ENCODE data around the gene LMO7. TPM values are rescaled to one million over a fixed set of nuclear protein-coding genes. Genes with fewer than 3 reads are reported as not detected.

Gene LMO7
- total and polyA plus RNA-seq, 2 of the 13 experiments (the other 11 are each of a cell fraction or from before 2014, with no cell fraction given): 34.0 to 121 TPM

- Histone ChIP-seq H3K4me2 (ENCODE audit: low read depth, low read length) (peak overlapping the region; percentile 92), H3K4me1 (ENCODE audit: insufficient read depth, low read length) (peaks cover 36% of the 10 kb centered on the region), H3K27ac (ENCODE audit: extremely low read length, insufficient read depth, low read length) (peak overlapping the region; percentile 24), H3K4me3 (replicated peaks in 1 of 3; ENCODE audit: insufficient read depth in 1 of 3, low read depth in 2 of 3, low read length in 3 of 3) (peak overlapping the region; percentile 63 to 85 (median 84); a peak in 5 of 6 replicates), H2AFZ (ENCODE audit: low read length) (peak overlapping the region; percentile 52), H4K20me1 (ENCODE audit: insufficient read depth, low read length) (no peaks in the 10 kb centered on the region), H3K36me3 (replicated peaks in 1 of 2; ENCODE audit: control insufficient read depth in 1 of 2, insufficient read depth in 2 of 2, low read length in 2 of 2) (no peaks in the 10 kb centered on the region), H3K27me3 (ENCODE audit: control insufficient read depth in 1 of 2, insufficient read depth in 2 of 2, low read length in 2 of 2) (no peaks in the 10 kb centered on the region; a peak in 1 of 5 replicates), H3K9ac (ENCODE audit: insufficient read depth, low read depth, low read length) (peak overlapping the region; percentile 73), H3K9me3 (ENCODE audit: low read length) (no peaks in the 10 kb centered on the region), H3K79me2 (ENCODE audit: insufficient read depth, low read length) (no peaks in the 10 kb centered on the region)
- 11% methylated on average over 15 of the region's 58 CpGs for WGBS (ENCODE audit: low lambda C conversion rate)
- intact Hi-C loops (cut with micrococcal nuclease; ENCODE audit: unreplicated experiment) (loop anchor here (5.0 kb wide), 2 partner anchors 36 to 69 kb away; no protein-coding TSS in a partner anchor), in situ Hi-C loops (cut with HindIII; ENCODE audit: extremely low pct_ligation_motif_present, low pct_unique_long_range_greater_than_20kb) (no loop called here)
- CTCF ChIA-PET (ENCODE audit: low intra/inter-chr PET ratio, low total read pairs): no interaction called here
- ATAC-seq: peak; percentile 57
- DNase-seq (ENCODE audit: low spot score): peak; percentile 18
- FAIRE-seq: no peak
- POLR2A ChIA-PET: no interaction called here
- no TSS peak for BruUV-seq (replicated peaks)
- TF ChIP-seq DNMT3B (CRISPR knock-in tag; conservative IDR thresholded peaks at IDR 0.05) (0 out of 2 replicates have a peak, but pooled peaks have one; percentile 59), MTF2 (CRISPR knock-in tag; IDR thresholded peaks at IDR 0.05; ENCODE audit: borderline replicate concordance) (0 out of 2 replicates have a peak, but pooled peaks have one; percentile 23), ZNF30 (CRISPR knock-in tag; IDR thresholded peaks at IDR 0.05) (no peak), KDM2A (CRISPR knock-in tag; IDR thresholded peaks at IDR 0.05; ENCODE audit: borderline replicate concordance, low read depth) (peak; percentile 81), ZNF569 (CRISPR knock-in tag; IDR thresholded peaks at IDR 0.05; ENCODE audit: borderline replicate concordance) (no peak), ZNF33B (CRISPR knock-in tag; IDR thresholded peaks at IDR 0.05) (0 out of 2 replicates have a peak, but pooled peaks have one; percentile 47), PHF21A (CRISPR knock-in tag; IDR thresholded peaks at IDR 0.05) (no peak), HOXA7 (CRISPR knock-in tag; IDR thresholded peaks at IDR 0.05) (no peak), ZNF274 (CRISPR knock-in tag; IDR thresholded peaks at IDR 0.05) (0 out of 2 replicates have a peak, but pooled peaks have one; percentile 60), AGO2 (optimal IDR thresholded peaks at IDR 0.05; ENCODE audit: low read depth, low read length) (peak; percentile 24), TSC22D2 (CRISPR knock-in tag; IDR thresholded peaks at IDR 0.05; ENCODE audit: borderline replicate concordance) (no peak), STAG1 (CRISPR knock-in tag; IDR thresholded peaks at IDR 0.05) (no peak), LBX2 (CRISPR knock-in tag; IDR thresholded peaks at IDR 0.05; ENCODE audit: borderline replicate concordance) (peak; percentile 75; the same call in 1 of the 2 replicates), ZZZ3 (CRISPR knock-in tag; IDR thresholded peaks at IDR 0.05; ENCODE audit: borderline replicate concordance) (no peak), FUBP1 (CRISPR knock-in tag; IDR thresholded peaks at IDR 0.05; ENCODE audit: borderline replicate concordance) (peak; percentile 86; the same call in 1 of the 2 replicates), DDIT3 (CRISPR knock-in tag; IDR thresholded peaks at IDR 0.05) (no peak), ZNF547 (CRISPR knock-in tag; IDR thresholded peaks at IDR 0.05) (peak; percentile 54; the same call in 1 of the 2 replicates), ZNF546 (CRISPR knock-in tag; conservative IDR thresholded peaks at IDR 0.05) (no peak), ZNF121 (CRISPR knock-in tag; IDR thresholded peaks at IDR 0.05) (no peak), ZNF747 (CRISPR knock-in tag; IDR thresholded peaks at IDR 0.05; ENCODE audit: borderline replicate concordance) (peak; percentile 69; the same call in 1 of the 2 replicates), ZNF343 (CRISPR knock-in tag; IDR thresholded peaks at IDR 0.05) (no peak)
- TF ChIP-seq, protein P1, sequence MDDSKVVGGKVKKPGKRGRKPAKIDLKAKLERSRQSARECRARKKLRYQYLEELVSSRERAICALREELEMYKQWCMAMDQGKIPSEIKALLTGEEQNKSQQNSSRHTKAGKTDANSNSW (CRISPR knock-in tag; IDR thresholded peaks at IDR 0.05; ENCODE audit: borderline replicate concordance): no peak
These were observed 478 bp downstream of the LMO7 start for GRCh38 chr13:75636436-75637180.

Data from HepG2 (cell line).